T-cell (primary cell): ENCODE measurements around the gene PLEKHA7. TPM values are rescaled to one million over a fixed set of nuclear protein-coding genes. Genes with fewer than 3 reads are reported as not detected.
"Not testable (repeated sequence)": the region's sequence is repeated elsewhere in the genome, so short reads cannot be mapped to it uniquely, and the experiment has no call there.

Source experiments
- ATAC-seq, 4 experiments: fragments of 200-7000 bp in 3 of 4; fragments of 150-1000 bp in 1 of 4; cut with Tn5 transposase; replicated peaks in 1 of 4; 1 replicate in 3 of 4; 2 replicates in 1 of 4; pipeline ENCODE4 v1.10.0; 2021; ENCODE audit warnings: moderate library complexity in 3 of 4, mild to moderate bottlenecking in 2 of 4, moderate number of reproducible peaks in 1 of 4
- CTCF ChIA-PET, 2 donors: fragments of 300-600 bp; sonication (Branson Sonifier 250); formaldehyde crosslinking; loops; one replicate each; lab custom pipeline; 2022; ENCODE audit warnings: antibody characterized with exemption in 2 of 2; lab: Charles Lee
- POLR2A ChIA-PET, 2 donors: fragments of 300-600 bp; sonication (Branson Sonifier 250); formaldehyde crosslinking; loops; one replicate each; lab custom pipeline; 2022; ENCODE audit warnings: antibody characterized with exemption in 2 of 2; lab: Charles Lee
- DNase-seq, 35 experiments: peaks; one replicate each; pipeline versions ENCODE4 v3.0.0 to v3.0.0-alpha.2; 2013 to 2023
- H3K27ac ChIP-seq: one replicate; pipeline ENCODE4 v1.5.1; 2013; ENCODE audit warnings: low read length
- H3K27me3 ChIP-seq, 2 experiments: replicated peaks in 1 of 2; 1 replicate in 1 of 2; 2 replicates in 1 of 2; pipeline versions ENCODE4 v1.6.1 to v1.7.0; 2013; ENCODE audit warnings: low read length in 1 of 2, mixed read lengths in 1 of 2; ENCODE audit not compliant: control insufficient read depth in 2 of 2, insufficient read depth in 2 of 2; ENCODE audit errors: extremely low read depth in 1 of 2
- H3K36me3 ChIP-seq, 2 donors: 1 replicate in 1 of 2; 2 replicates in 1 of 2; pipeline versions ENCODE4 v1.6.1 to v1.7.0; 2013; ENCODE audit warnings: low read length in 1 of 2; ENCODE audit not compliant: control insufficient read depth in 2 of 2, insufficient read depth in 1 of 2; ENCODE audit errors: extremely low read depth in 1 of 2
- H3K4me1 ChIP-seq, 2 experiments: 1 replicate in 1 of 2; 2 replicates in 1 of 2; pipeline versions ENCODE4 v1.6.1 to v1.7.0; 2013; ENCODE audit warnings: low read length in 2 of 2, mixed read lengths in 1 of 2; ENCODE audit not compliant: insufficient read depth in 2 of 2, control insufficient read depth in 1 of 2; ENCODE audit errors: extremely low read depth in 1 of 2
- H3K4me3 ChIP-seq, 2 donors: 1 replicate in 1 of 2; 2 replicates in 1 of 2; pipeline versions ENCODE4 v1.5.1 to v1.7.0; 2013; ENCODE audit warnings: mild to moderate bottlenecking in 2 of 2, low read length in 1 of 2, moderate library complexity in 1 of 2; ENCODE audit not compliant: control insufficient read depth in 1 of 2; ENCODE audit errors: extremely low read depth in 1 of 2
- H3K9me3 ChIP-seq: 2 replicates; pipeline ENCODE4 v1.7.0; 2013
- H3K27ac Mint-ChIP-seq, 2 donors: one replicate each; pipeline ENCODE4 v1.8.0; 2020 to 2021; ENCODE audit warnings: mild to moderate bottlenecking in 2 of 2, mixed read lengths in 2 of 2
- H3K27me3 Mint-ChIP-seq, 2 donors: one replicate each; pipeline ENCODE4 v1.8.0; 2021 to 2022; ENCODE audit warnings: mixed read lengths in 2 of 2
- H3K36me3 Mint-ChIP-seq: one replicate; pipeline ENCODE4 v1.8.0; 2021; ENCODE audit warnings: mixed read lengths
- H3K4me1 Mint-ChIP-seq, 3 donors: one replicate each; pipeline ENCODE4 v1.8.0; 2020 to 2022; ENCODE audit warnings: mixed read lengths in 3 of 3, mild to moderate bottlenecking in 1 of 3
- H3K4me3 Mint-ChIP-seq, 3 donors: one replicate each; pipeline ENCODE4 v1.8.0; 2020 to 2022; ENCODE audit warnings: mild to moderate bottlenecking in 3 of 3, mixed read lengths in 3 of 3, moderate library complexity in 3 of 3
- H3K9me3 Mint-ChIP-seq, 3 donors: one replicate each; pipeline ENCODE4 v1.8.0; 2020 to 2022; ENCODE audit warnings: mixed read lengths in 3 of 3
- WGBS: methylation state at CpG from one replicate; pipeline ENCODE4 v1.1.5; 2013; ENCODE audit warnings: missing lambda C conversion rate; ENCODE audit not compliant: insufficient coverage; 5-methylcytosine and 5-hydroxymethylcytosine counted together
- total RNA-seq, 35 experiments: library from RNA in 6 of 35; stranded (reverse) in 6 of 35; fragments of 120-200 nt in 1 of 35; gene quantifications; one replicate each; pipeline versions ENCODE4 v1.2.1 to v1.2.4 and lab custom pipeline; 2013 to 2026

PLEKHA7 gene
- total RNA-seq, 5 donors from 2014 or later (not counting 1 experiment from before 2014, with no cell fraction given), result 4.8 to 8.8 (median 5.8) TPM

DNA sequence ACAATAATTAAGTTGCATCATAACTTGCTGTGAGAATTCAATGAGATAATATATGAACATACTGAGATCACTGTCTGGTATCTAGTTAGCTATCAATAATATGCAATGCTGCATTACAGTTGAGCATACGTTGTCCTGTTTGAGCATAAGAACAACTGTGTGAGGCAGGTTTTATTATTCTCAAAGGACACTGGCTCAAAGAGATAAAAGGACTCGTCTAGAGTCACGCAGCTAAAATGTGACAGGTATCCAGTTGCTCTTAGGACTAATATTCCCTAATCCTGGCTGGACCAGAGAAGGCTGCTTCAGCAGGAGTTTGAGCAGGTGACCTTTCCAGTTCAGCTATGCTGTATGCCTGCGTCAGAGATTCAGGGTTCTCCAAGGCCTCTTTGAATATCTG, 92.5 kb downstream of the PLEKHA7 start:
- WGBS, result 90% methylated on average over 3 of the region's 4 CpGs

DNA sequence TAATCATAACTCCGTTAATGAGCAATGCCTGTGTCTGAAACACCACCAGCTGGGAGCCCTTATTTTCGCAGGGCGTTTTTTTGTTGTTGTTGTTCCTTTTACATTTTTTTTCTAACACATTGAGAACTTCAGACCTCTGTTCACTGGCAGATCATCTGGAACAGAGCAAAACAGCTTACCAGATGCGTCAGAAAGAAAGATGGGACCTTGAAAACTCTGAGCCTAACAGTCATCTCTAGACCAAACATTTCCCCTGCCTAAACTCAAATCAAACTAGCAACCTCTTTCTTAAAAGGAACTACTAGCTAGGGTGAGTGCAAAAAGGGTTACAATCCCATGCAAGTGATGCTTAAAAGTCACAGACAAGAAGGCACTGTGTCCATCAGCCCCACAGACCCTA, 93.2 kb downstream of the PLEKHA7 start:
- ChIA-PET POLR2A (no interaction called here), CTCF (no interaction called here)
- ATAC-seq, result no peak
- WGBS, result 100% methylated on average over 2 of the region's 4 CpGs
- no peak overlapping the region for H3K4me3 Mint-ChIP-seq
- H3K9me3 Mint-ChIP-seq, result no peaks in the 10 kb centered on the region
- H3K27me3 ChIP-seq, result peaks cover 10 to 38% of the 10 kb centered on the region in 2 experiments
- H3K36me3 Mint-ChIP-seq, result peaks cover 3% of the 10 kb centered on the region
- no peak overlapping the region for H3K4me3 ChIP-seq
- no peaks in the 10 kb centered on the region for H3K36me3 ChIP-seq
- H3K9me3 ChIP-seq, result no peaks in the 10 kb centered on the region
- DNase-seq, result no peak
- no peak overlapping the region for H3K27ac ChIP-seq
- no peak overlapping the region for H3K27ac Mint-ChIP-seq
- peaks cover 2 to 13% (median 12%) of the 10 kb centered on the region in 3 donors for H3K4me1 Mint-ChIP-seq
- peaks cover 21 to 32% of the 10 kb centered on the region in 2 donors for H3K27me3 Mint-ChIP-seq
- H3K4me1 ChIP-seq, result peaks cover 0 to 13% of the 10 kb centered on the region in 2 experiments

More for the DNA sequence above, 92.5 kb downstream of the PLEKHA7 start:
- Histone ChIP-seq H3K9me3 (no peaks in the 10 kb centered on the region), H3K4me3 (no peak overlapping the region), H3K36me3 (no peaks in the 10 kb centered on the region), H3K4me1 (peaks cover 0 to 14% of the 10 kb centered on the region in 2 experiments), H3K27ac (no peak overlapping the region), H3K27me3 (peaks cover 15 to 43% of the 10 kb centered on the region in 2 experiments)
- ATAC-seq (no peak), DNase-seq (no peak)
- peaks cover 3% of the 10 kb centered on the region for H3K36me3 Mint-ChIP-seq
- H3K9me3 Mint-ChIP-seq, result no peaks in the 10 kb centered on the region
- ChIA-PET CTCF (no interaction called here), POLR2A (no interaction called here)
- H3K4me1 Mint-ChIP-seq, result peaks cover 6 to 17% (median 16%) of the 10 kb centered on the region in 3 donors
- H3K27me3 Mint-ChIP-seq, result peaks cover 26 to 38% of the 10 kb centered on the region in 2 donors
- no peak overlapping the region for H3K4me3 Mint-ChIP-seq
- H3K27ac Mint-ChIP-seq, result no peak overlapping the region

DNA sequence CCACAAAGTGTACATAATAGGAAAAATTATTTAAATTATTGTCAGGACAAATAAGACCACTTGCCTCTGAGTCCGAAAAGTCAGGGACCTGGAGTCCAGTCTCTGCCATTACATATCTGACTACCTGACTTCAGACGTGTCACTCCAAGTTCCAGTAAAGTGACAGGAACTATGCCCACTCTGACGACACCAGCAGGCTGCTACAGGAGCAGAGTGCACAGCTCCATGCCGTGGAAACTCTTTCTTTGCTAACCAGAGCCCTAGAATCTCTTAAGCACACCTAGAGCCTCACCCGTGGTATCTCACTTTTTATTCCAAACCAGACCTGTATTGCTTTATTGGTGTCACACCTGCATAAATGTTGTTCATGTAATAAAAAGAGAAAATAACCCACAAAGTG, 93.7 kb downstream of the PLEKHA7 start:
- H3K36me3 Mint-ChIP-seq, result peaks cover 3% of the 10 kb centered on the region
- no peaks in the 10 kb centered on the region for H3K36me3 ChIP-seq
- H3K4me1 Mint-ChIP-seq, result peaks cover 0 to 9% (median 7%) of the 10 kb centered on the region in 3 donors
- 100% methylated on average over 2 of the region's 5 CpGs for WGBS
- ChIA-PET POLR2A (no interaction called here), CTCF (no interaction called here)
- no peak overlapping the region for H3K27ac ChIP-seq
- H3K4me3 Mint-ChIP-seq, result no peak overlapping the region
- DNase-seq, result no peak
- no peaks in the 10 kb centered on the region for H3K9me3 Mint-ChIP-seq
- H3K4me1 ChIP-seq, result peaks cover 0 to 8% of the 10 kb centered on the region in 2 experiments
- H3K27me3 ChIP-seq, result peaks cover 6 to 33% of the 10 kb centered on the region in 2 experiments
- H3K27ac Mint-ChIP-seq, result no peak overlapping the region
- peaks cover 16 to 27% of the 10 kb centered on the region in 2 donors for H3K27me3 Mint-ChIP-seq
- no peaks in the 10 kb centered on the region for H3K9me3 ChIP-seq
- no peak for ATAC-seq
- no peak overlapping the region for H3K4me3 ChIP-seq

DNA sequence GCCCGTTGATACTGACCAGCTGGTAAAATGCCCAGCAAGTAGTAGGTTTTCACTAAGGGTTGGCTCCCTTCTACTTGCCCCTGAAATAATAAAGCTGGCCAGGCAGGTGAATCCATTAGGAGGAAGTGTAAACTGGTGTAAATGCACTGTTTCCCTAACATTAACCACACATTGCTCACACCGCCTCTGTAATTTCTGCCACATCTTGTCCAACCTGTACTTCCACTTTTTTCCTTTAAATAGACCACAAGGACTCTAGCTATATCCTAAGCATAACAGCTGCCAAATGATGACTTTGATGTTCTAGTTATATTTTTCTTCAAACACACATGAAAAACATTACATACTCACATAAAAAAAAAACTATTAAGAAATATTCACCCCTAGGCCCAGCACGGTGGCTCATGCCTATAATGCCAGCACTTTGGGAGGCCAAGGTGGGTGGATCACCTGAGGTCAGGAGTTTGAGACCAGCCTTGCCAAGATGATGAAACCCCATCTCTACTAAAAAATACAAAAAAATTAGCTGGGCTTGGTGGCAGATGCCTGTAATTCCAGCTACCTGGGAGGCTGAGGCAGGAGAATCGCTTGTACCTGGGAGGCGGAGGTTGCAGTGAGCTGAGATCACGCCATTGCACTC, 95.6 kb downstream of the PLEKHA7 start:
- H3K27ac ChIP-seq, H3K4me3 ChIP-seq, H3K4me3 Mint-ChIP-seq, H3K9me3 Mint-ChIP-seq, H3K4me1 Mint-ChIP-seq, H3K36me3 ChIP-seq, CTCF ChIA-PET, ATAC-seq, H3K27ac Mint-ChIP-seq, H3K36me3 Mint-ChIP-seq, H3K9me3 ChIP-seq, POLR2A ChIA-PET, DNase-seq, H3K4me1 ChIP-seq: not testable (repeated sequence)
- peaks cover 8 to 12% of the 10 kb centered on the region in 2 donors for H3K27me3 Mint-ChIP-seq
- 60% methylated on average over 1 of the region's 6 CpGs for WGBS
- H3K27me3 ChIP-seq, result peaks cover 1 to 15% of the 10 kb centered on the region in 2 experiments

DNA sequence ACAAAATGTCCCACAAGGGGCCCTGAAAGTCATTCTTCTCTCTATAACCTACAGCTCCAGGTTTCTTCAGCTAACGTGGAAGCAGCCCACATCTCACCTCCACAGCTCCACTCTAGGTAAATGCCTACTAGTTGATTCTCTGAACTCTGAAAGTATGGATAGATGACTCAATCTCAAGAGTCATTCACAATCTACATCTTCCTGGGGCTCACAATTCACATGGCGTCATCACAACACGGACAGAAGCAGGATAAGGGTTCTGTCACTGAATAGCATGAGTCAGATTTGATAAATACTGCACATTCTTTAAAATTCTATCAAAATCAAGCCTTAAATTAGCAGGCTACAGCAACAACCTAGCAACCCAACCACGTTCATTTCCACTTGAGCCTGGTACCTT, 96.3 kb downstream of the PLEKHA7 start:
- DNase-seq, result no peak
- no peak for ATAC-seq

DNA sequence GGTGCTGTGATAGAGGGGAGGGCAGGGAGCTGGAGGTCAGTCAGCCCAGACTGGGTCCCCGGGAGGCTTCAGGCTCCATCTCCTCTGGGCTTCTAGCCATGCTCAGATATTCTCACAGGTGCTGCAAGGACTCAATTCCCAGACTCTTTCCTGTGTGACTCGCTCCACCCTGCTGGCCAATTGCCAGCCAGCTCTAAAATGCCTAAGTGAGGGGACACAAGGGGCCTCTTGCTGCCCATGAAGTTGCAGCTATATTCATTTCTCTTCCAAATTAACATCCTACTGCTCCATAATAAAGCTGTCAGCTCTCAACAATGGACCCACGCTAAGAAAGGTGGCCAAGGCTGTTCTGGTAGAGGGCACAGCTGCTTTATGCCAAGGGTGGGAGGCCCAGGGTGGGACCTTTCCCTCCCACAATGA, 101.5 kb downstream of the PLEKHA7 start:
- ATAC-seq, result no peak
- no peaks in the 10 kb centered on the region for H3K27me3 ChIP-seq
- Mint-ChIP-seq H3K27me3 (peaks cover 0 to 5% of the 10 kb centered on the region in 2 donors), H3K9me3 (no peaks in the 10 kb centered on the region), H3K4me1 (peaks cover 0 to 2% (median 0%) of the 10 kb centered on the region in 3 donors), H3K4me3 (no peak overlapping the region), H3K27ac (no peak overlapping the region), H3K36me3 (peaks cover 3% of the 10 kb centered on the region)
- H3K27ac ChIP-seq, result no peak overlapping the region
- POLR2A ChIA-PET, result no interaction called here
- CTCF ChIA-PET, result interaction anchor here in 1 of 2 donors (0.6 kb wide), 1 partner anchor 155 kb away, joined by 4 read pairs; no protein-coding TSS in a partner anchor
- no peaks in the 10 kb centered on the region for H3K4me1 ChIP-seq
- WGBS, result 79% methylated on average over 3 of the region's 3 CpGs
- DNase-seq, result no peak
- no peak overlapping the region for H3K4me3 ChIP-seq
- no peaks in the 10 kb centered on the region for H3K9me3 ChIP-seq
- no peaks in the 10 kb centered on the region for H3K36me3 ChIP-seq

More for the DNA sequence above, 96.3 kb downstream of the PLEKHA7 start:
- H3K36me3 ChIP-seq, result no peaks in the 10 kb centered on the region
- Mint-ChIP-seq H3K9me3 (no peaks in the 10 kb centered on the region), H3K36me3 (peaks cover 3% of the 10 kb centered on the region), H3K4me1 (no peaks in the 10 kb centered on the region), H3K4me3 (no peak overlapping the region), H3K27me3 (peaks cover 5% of the 10 kb centered on the region in 2 donors), H3K27ac (no peak overlapping the region)
- H3K4me3 ChIP-seq, result no peak overlapping the region
- no peaks in the 10 kb centered on the region for H3K9me3 ChIP-seq
- H3K27ac ChIP-seq, result no peak overlapping the region
- H3K27me3 ChIP-seq, result peaks cover 0 to 7% of the 10 kb centered on the region in 2 experiments
- CTCF ChIA-PET, result no interaction called here
- POLR2A ChIA-PET, result no interaction called here
- 100% methylated on average over 2 of the region's 4 CpGs for WGBS
- no peaks in the 10 kb centered on the region for H3K4me1 ChIP-seq
